ENCODE results near the gene TMEM164.

DNA sequence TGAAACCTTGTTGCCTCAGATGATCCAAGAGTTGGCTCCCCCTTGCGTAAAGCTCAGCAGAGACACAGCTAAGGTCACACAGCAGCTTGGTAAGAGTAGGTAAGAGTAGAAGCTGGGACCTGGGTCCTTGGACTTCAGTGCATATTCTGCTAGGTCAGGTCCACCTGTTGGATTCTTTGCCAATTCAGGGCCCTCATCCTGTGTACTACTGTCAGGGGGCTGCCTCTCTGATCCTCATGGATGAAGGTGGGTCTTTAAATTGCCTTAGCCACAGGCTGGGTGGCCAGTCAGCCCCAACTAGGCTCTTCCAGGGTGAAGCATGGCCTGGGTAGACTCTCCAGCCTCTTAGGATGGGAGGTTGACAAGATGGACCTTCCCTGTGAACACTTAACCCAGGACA, 159.2 kb downstream of the TMEM164 start:
- TF ChIP-seq, protein P1, sequence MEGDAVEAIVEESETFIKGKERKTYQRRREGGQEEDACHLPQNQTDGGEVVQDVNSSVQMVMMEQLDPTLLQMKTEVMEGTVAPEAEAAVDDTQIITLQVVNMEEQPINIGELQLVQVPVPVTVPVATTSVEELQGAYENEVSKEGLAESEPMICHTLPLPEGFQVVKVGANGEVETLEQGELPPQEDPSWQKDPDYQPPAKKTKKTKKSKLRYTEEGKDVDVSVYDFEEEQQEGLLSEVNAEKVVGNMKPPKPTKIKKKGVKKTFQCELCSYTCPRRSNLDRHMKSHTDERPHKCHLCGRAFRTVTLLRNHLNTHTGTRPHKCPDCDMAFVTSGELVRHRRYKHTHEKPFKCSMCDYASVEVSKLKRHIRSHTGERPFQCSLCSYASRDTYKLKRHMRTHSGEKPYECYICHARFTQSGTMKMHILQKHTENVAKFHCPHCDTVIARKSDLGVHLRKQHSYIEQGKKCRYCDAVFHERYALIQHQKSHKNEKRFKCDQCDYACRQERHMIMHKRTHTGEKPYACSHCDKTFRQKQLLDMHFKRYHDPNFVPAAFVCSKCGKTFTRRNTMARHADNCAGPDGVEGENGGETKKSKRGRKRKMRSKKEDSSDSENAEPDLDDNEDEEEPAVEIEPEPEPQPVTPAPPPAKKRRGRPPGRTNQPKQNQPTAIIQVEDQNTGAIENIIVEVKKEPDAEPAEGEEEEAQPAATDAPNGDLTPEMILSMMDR (conservative IDR thresholded peaks at IDR 0.05 in 1 of 2, IDR thresholded peaks at IDR 0.05 in 1 of 2; ENCODE audit: low read depth in 1 of 2, low read length in 2 of 2): no peak
- no peak for TF ChIP-seq EZH2 (IDR thresholded peaks at IDR 0.05; ENCODE audit: low read length, missing control alignments)
